Measurements from ENCODE around the gene MAN1A1. TPM values are rescaled to one million over a fixed set of nuclear protein-coding genes. Genes with fewer than 3 reads are reported as not detected.

The MAN1A1 gene
- total and polyA plus RNA-seq, 2 experiments from 2014 or later: 2.0 to 8.7 TPM

DNA sequence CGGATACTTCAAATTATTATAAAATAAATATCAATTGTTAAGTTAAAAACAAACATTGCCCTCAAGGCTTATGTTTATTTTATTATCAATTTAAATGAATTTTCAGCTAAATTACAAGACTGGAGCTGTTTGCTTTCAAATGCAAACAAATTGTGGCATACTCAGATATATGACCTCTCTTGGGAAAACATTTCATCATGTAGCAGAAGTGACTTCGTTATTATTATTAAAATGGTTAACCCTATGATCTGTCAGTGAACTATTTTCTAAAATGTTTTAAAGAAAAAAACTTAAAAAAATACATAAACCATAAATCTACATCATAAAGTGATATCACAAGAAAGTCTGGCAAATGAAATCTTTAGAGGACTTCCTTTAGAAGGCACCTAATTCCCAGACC is 72.5 kb downstream of the MAN1A1 start:
- H3K27ac ChIP-seq (ENCODE audit: low read depth): no peak overlapping the region
- Mint-ChIP-seq H3K9me3 (no peaks in the 10 kb centered on the region), H3K27me3 (ENCODE audit: insufficient read depth, low read depth, poor library complexity) (no peaks in the 10 kb centered on the region), H3K36me3 (ENCODE audit: low read depth) (no peaks in the 10 kb centered on the region), H3K4me3 (no peak overlapping the region), H3K4me1 (no peaks in the 10 kb centered on the region), H3K27ac (no peak overlapping the region)
- no peak overlapping the region for H3K4me3 ChIP-seq
- no peaks in the 10 kb centered on the region for H3F3A ChIP-seq (replicated peaks; ENCODE audit: low read depth)
- no peaks in the 10 kb centered on the region for H4K20me1 ChIP-seq (replicated peaks; ENCODE audit: insufficient read depth)
- TF ChIP-seq, protein P1, sequence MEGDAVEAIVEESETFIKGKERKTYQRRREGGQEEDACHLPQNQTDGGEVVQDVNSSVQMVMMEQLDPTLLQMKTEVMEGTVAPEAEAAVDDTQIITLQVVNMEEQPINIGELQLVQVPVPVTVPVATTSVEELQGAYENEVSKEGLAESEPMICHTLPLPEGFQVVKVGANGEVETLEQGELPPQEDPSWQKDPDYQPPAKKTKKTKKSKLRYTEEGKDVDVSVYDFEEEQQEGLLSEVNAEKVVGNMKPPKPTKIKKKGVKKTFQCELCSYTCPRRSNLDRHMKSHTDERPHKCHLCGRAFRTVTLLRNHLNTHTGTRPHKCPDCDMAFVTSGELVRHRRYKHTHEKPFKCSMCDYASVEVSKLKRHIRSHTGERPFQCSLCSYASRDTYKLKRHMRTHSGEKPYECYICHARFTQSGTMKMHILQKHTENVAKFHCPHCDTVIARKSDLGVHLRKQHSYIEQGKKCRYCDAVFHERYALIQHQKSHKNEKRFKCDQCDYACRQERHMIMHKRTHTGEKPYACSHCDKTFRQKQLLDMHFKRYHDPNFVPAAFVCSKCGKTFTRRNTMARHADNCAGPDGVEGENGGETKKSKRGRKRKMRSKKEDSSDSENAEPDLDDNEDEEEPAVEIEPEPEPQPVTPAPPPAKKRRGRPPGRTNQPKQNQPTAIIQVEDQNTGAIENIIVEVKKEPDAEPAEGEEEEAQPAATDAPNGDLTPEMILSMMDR (conservative IDR thresholded peaks at IDR 0.05; ENCODE audit: low read depth in 2 of 2): no peak
- TF ChIP-seq EZH2 (IDR thresholded peaks at IDR 0.05; ENCODE audit: low read depth, unreplicated experiment): no peak
- DNase-seq (ENCODE audit: low spot score): no peak
- H2AFZ ChIP-seq: no peak overlapping the region
- no peak overlapping the region for H3K4me2 ChIP-seq
- no peak for ATAC-seq
- H3K9me2 ChIP-seq (ENCODE audit: insufficient read depth): no peaks in the 10 kb centered on the region
- H3K4me1 ChIP-seq (ENCODE audit: insufficient read depth): no peaks in the 10 kb centered on the region
- no peaks in the 10 kb centered on the region for H3K27me3 ChIP-seq (ENCODE audit: insufficient read depth)
- no peaks in the 10 kb centered on the region for H3K36me3 ChIP-seq (ENCODE audit: insufficient read depth)
- H3K79me2 ChIP-seq (replicated peaks; ENCODE audit: insufficient read depth): no peaks in the 10 kb centered on the region

DNA sequence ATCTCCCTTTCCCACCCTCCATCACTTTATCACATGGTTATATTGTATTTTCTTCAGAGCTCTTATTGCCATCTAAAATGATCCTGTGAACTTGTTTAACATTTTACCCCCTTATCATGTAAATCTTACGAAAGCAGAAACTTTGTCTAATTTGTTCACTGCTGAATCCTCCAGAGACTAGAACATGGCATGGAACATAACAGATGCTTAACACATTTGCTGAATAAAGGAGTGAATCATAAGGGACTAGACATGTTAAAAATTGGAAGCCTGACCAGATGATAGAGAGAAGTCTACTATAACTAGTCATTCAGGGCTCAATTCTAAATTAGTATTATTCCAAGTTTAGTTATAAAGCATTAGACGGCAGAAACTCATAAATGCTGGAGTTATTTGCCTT is 73.3 kb downstream of the MAN1A1 start:
- H3K4me1 ChIP-seq (ENCODE audit: insufficient read depth): no peaks in the 10 kb centered on the region
- H3K27ac Mint-ChIP-seq: no peak overlapping the region
- no peaks in the 10 kb centered on the region for H3K9me3 Mint-ChIP-seq
- no peaks in the 10 kb centered on the region for H3K4me1 Mint-ChIP-seq
- no peaks in the 10 kb centered on the region for H3F3A ChIP-seq (replicated peaks; ENCODE audit: low read depth)
- H3K4me3 ChIP-seq: no peak overlapping the region
- no peaks in the 10 kb centered on the region for H3K9me2 ChIP-seq (ENCODE audit: insufficient read depth)
- no peaks in the 10 kb centered on the region for H3K27me3 Mint-ChIP-seq (ENCODE audit: insufficient read depth, low read depth, poor library complexity)
- H3K4me2 ChIP-seq: no peak overlapping the region
- no peak for DNase-seq (ENCODE audit: low spot score)
- H3K27ac ChIP-seq (ENCODE audit: low read depth): no peak overlapping the region
- H3K79me2 ChIP-seq (replicated peaks; ENCODE audit: insufficient read depth): no peaks in the 10 kb centered on the region
- no peak for TF ChIP-seq EZH2phosphoT487 (IDR thresholded peaks at IDR 0.05; ENCODE audit: unreplicated experiment)
- no peaks in the 10 kb centered on the region for H3K27me3 ChIP-seq (ENCODE audit: insufficient read depth)
- H3K36me3 Mint-ChIP-seq (ENCODE audit: low read depth): peaks cover 3% of the 10 kb centered on the region; the same call in 1 of the 3 replicates
- H3K4me3 Mint-ChIP-seq: no peak overlapping the region
- H4K20me1 ChIP-seq (replicated peaks; ENCODE audit: insufficient read depth): no peaks in the 10 kb centered on the region
- H3K36me3 ChIP-seq (ENCODE audit: insufficient read depth): no peaks in the 10 kb centered on the region
- no peak overlapping the region for H2AFZ ChIP-seq
- no peak for ATAC-seq

DNA sequence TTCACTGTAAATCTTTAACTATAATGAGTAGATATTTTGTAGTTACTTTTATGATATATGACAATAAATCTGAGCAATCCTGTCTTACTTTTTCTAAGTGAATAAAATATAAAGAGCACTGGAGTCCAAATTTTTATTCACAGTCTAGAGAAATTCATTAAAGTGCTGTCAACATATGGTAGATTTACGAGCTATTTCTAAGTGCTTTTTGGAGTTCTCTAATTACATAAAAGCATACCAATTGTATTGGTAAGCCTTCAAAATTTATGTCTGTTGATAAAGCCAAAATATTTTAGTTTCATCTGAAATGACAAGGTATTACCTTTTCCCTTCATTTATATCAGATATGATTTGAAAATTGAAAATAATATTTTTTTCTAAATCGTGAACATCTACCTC is 75.4 kb downstream of the MAN1A1 start:
- no peak overlapping the region for H3K4me3 Mint-ChIP-seq
- Histone ChIP-seq H3K79me2 (replicated peaks; ENCODE audit: insufficient read depth) (no peaks in the 10 kb centered on the region), H4K20me1 (replicated peaks; ENCODE audit: insufficient read depth) (no peaks in the 10 kb centered on the region), H3K4me3 (no peak overlapping the region), H2AFZ (no peak overlapping the region), H3K4me2 (no peak overlapping the region), H3F3A (replicated peaks; ENCODE audit: low read depth) (no peaks in the 10 kb centered on the region), H3K27ac (ENCODE audit: low read depth) (no peak overlapping the region), H3K4me1 (ENCODE audit: insufficient read depth) (no peaks in the 10 kb centered on the region), H3K27me3 (ENCODE audit: insufficient read depth) (no peaks in the 10 kb centered on the region), H3K9me2 (ENCODE audit: insufficient read depth) (no peaks in the 10 kb centered on the region), H3K36me3 (ENCODE audit: insufficient read depth) (no peaks in the 10 kb centered on the region)
- no peak overlapping the region for H3K27ac Mint-ChIP-seq
- peaks cover 7% of the 10 kb centered on the region for H3K9me3 Mint-ChIP-seq
- DNase-seq (ENCODE audit: low spot score): no peak
- ATAC-seq: no peak
- H3K27me3 Mint-ChIP-seq (ENCODE audit: insufficient read depth, low read depth, poor library complexity): no peaks in the 10 kb centered on the region
- no peaks in the 10 kb centered on the region for H3K4me1 Mint-ChIP-seq
- H3K36me3 Mint-ChIP-seq (ENCODE audit: low read depth): peaks cover 10% of the 10 kb centered on the region; the same call in 2 of the 3 replicates
- TF ChIP-seq NANOG (IDR thresholded peaks at IDR 0.05; ENCODE audit: borderline replicate concordance) (no peak), POLR2AphosphoS5 (IDR thresholded peaks at IDR 0.05; ENCODE audit: low read depth) (no peak), STAT1 (IDR thresholded peaks at IDR 0.05; ENCODE audit: unreplicated experiment) (no peak), EZH2phosphoT487 (IDR thresholded peaks at IDR 0.05; ENCODE audit: unreplicated experiment) (no peak)
- TF ChIP-seq, protein P1 (conservative IDR thresholded peaks at IDR 0.05; ENCODE audit: low read depth in 2 of 2): no peak
- TF ChIP-seq, protein P2, sequence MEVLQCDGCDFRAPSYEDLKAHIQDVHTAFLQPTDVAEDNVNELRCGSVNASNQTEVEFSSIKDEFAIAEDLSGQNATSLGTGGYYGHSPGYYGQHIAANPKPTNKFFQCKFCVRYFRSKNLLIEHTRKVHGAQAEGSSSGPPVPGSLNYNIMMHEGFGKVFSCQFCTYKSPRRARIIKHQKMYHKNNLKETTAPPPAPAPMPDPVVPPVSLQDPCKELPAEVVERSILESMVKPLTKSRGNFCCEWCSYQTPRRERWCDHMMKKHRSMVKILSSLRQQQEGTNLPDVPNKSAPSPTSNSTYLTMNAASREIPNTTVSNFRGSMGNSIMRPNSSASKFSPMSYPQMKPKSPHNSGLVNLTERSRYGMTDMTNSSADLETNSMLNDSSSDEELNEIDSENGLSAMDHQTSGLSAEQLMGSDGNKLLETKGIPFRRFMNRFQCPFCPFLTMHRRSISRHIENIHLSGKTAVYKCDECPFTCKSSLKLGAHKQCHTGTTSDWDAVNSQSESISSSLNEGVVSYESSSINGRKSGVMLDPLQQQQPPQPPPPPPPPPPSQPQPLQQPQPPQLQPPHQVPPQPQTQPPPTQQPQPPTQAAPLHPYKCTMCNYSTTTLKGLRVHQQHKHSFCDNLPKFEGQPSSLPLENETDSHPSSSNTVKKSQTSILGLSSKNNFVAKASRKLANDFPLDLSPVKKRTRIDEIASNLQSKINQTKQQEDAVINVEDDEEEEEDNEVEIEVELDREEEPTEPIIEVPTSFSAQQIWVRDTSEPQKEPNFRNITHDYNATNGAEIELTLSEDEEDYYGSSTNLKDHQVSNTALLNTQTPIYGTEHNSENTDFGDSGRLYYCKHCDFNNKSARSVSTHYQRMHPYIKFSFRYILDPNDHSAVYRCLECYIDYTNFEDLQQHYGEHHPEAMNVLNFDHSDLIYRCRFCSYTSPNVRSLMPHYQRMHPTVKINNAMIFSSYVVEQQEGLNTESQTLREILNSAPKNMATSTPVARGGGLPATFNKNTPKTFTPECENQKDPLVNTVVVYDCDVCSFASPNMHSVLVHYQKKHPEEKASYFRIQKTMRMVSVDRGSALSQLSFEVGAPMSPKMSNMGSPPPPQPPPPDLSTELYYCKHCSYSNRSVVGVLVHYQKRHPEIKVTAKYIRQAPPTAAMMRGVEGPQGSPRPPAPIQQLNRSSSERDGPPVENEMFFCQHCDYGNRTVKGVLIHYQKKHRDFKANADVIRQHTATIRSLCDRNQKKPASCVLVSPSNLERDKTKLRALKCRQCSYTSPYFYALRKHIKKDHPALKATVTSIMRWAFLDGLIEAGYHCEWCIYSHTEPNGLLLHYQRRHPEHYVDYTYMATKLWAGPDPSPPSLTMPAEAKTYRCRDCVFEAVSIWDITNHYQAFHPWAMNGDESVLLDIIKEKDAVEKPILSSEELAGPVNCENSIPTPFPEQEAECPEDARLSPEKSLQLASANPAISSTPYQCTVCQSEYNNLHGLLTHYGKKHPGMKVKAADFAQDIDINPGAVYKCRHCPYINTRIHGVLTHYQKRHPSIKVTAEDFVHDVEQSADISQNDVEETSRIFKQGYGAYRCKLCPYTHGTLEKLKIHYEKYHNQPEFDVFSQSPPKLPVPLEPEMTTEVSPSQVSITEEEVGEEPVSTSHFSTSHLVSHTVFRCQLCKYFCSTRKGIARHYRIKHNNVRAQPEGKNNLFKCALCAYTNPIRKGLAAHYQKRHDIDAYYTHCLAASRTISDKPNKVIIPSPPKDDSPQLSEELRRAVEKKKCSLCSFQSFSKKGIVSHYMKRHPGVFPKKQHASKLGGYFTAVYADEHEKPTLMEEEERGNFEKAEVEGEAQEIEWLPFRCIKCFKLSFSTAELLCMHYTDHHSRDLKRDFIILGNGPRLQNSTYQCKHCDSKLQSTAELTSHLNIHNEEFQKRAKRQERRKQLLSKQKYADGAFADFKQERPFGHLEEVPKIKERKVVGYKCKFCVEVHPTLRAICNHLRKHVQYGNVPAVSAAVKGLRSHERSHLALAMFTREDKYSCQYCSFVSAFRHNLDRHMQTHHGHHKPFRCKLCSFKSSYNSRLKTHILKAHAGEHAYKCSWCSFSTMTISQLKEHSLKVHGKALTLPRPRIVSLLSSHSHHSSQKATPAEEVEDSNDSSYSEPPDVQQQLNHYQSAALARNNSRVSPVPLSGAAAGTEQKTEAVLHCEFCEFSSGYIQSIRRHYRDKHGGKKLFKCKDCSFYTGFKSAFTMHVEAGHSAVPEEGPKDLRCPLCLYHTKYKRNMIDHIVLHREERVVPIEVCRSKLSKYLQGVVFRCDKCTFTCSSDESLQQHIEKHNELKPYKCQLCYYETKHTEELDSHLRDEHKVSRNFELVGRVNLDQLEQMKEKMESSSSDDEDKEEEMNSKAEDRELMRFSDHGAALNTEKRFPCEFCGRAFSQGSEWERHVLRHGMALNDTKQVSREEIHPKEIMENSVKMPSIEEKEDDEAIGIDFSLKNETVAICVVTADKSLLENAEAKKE (CRISPR knock-in tag; IDR thresholded peaks at IDR 0.05): no peak
